ENCODE measurements around the gene MBOAT7. TPM values are rescaled to one million over a fixed set of nuclear protein-coding genes. Genes with fewer than 3 reads are reported as not detected.
"Not testable (repeated sequence)": the region's sequence is repeated elsewhere in the genome, so short reads cannot be mapped to it uniquely, and the experiment has no call there.

MBOAT7 gene
- total RNA-seq, 4 donors from 2014 or later: 5.3 to 47.8 (median 19.2) TPM

DNA sequence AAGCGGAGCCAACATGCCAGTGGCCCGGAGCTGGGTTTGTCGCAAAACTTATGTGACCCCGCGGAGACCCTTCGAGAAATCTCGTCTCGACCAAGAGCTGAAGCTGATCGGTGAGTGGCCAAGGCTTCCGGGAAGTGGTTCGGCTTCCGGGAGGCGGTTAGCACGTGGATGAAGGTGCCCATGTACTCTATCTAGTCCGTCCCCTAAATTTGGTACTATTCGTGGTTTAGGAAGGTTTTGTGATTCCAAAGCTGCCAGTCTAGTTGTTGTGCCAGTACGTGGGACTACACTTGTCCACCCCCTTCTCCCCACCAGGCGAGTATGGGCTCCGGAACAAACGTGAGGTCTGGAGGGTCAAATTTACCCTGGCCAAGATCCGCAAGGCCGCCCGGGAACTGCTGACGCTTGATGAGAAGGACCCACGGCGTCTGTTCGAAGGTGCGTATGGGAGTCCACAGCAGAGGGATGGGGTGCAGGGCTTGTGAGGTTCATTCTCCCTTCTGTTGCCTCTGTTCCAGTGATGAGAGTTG, 11.9 kb upstream of the MBOAT7 start:
- Histone ChIP-seq H3K4me3 (peak overlapping the region; percentile 82 to 84), H3K36me3 (no peaks in the 10 kb centered on the region), H3K27me3 (no peaks in the 10 kb centered on the region), H3K4me1 (peaks cover 6 to 13% of the 10 kb centered on the region in 2 donors), H3K27ac (peak overlapping the region; percentile 97 to 98), H3K9me3 (no peaks in the 10 kb centered on the region)
- TF ChIP-seq POLR2A (IDR thresholded peaks at IDR 0.05): no peak
- TF ChIP-seq, protein P1, sequence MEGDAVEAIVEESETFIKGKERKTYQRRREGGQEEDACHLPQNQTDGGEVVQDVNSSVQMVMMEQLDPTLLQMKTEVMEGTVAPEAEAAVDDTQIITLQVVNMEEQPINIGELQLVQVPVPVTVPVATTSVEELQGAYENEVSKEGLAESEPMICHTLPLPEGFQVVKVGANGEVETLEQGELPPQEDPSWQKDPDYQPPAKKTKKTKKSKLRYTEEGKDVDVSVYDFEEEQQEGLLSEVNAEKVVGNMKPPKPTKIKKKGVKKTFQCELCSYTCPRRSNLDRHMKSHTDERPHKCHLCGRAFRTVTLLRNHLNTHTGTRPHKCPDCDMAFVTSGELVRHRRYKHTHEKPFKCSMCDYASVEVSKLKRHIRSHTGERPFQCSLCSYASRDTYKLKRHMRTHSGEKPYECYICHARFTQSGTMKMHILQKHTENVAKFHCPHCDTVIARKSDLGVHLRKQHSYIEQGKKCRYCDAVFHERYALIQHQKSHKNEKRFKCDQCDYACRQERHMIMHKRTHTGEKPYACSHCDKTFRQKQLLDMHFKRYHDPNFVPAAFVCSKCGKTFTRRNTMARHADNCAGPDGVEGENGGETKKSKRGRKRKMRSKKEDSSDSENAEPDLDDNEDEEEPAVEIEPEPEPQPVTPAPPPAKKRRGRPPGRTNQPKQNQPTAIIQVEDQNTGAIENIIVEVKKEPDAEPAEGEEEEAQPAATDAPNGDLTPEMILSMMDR (IDR thresholded peaks at IDR 0.05): no peak
- no peak for DNase-seq
- intact Hi-C loops (cut with DNase I; ENCODE audit: low total_unique reads): no loop called here

DNA sequence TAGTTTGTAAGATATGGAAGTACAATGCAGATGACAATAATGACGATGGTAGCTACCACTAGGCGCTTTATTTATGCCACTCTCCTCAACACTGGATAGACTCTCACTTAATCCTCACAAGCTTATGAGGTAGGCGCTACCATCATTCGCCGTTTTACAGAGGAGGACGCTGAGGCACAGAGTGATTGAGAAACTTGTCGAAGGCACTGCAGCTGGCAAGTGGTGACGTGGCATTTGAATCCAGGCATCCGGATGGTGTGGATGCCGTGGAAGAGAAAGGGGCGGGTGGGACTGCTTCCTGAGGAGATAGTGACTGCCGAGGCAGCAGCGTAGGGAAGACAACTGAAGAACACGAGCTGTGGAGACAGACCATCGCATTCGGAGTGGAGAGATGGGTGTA, 10.0 kb upstream of the MBOAT7 start:
- Histone ChIP-seq H3K27ac (no peak overlapping the region), H3K4me3 (no peak overlapping the region), H3K4me1 (peaks cover 6 to 13% of the 10 kb centered on the region in 2 donors), H3K36me3 (no peaks in the 10 kb centered on the region), H3K9me3 (no peaks in the 10 kb centered on the region), H3K27me3 (no peaks in the 10 kb centered on the region)
- TF ChIP-seq, protein P1 (IDR thresholded peaks at IDR 0.05): no peak
- TF ChIP-seq POLR2A (IDR thresholded peaks at IDR 0.05): no peak
- intact Hi-C loops (cut with DNase I; ENCODE audit: low total_unique reads): no loop called here
- DNase-seq: no peak

DNA sequence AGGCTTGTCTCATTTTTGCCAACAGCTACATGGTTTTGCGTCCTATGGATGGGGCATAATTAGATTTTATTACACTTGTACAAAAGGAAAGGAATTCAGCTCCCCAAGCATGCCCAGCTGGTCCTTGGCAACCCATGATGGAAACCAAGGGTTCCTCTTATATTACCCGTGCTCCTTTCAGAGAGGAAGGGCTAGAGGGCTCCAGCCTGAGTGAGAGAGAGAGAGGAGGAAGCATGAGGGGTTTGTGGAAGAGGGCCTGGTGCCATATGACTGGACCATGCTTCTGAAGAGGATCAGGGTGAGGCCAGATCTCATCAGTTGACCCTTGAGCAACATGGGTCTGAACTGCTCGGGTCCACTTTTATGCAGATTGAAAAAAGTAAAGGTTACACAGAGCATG, 7.7 kb upstream of the MBOAT7 start:
- Histone ChIP-seq H3K4me3 (no peak overlapping the region), H3K36me3 (no peaks in the 10 kb centered on the region), H3K4me1 (peaks cover 2 to 14% of the 10 kb centered on the region in 2 donors), H3K27ac (no peak overlapping the region), H3K27me3 (no peaks in the 10 kb centered on the region), H3K9me3 (no peaks in the 10 kb centered on the region)
- DNase-seq: no peak
- intact Hi-C loops (cut with DNase I; ENCODE audit: low total_unique reads): no loop called here
- TF ChIP-seq, protein P1 (IDR thresholded peaks at IDR 0.05): no peak
- no peak for TF ChIP-seq POLR2A (IDR thresholded peaks at IDR 0.05)

DNA sequence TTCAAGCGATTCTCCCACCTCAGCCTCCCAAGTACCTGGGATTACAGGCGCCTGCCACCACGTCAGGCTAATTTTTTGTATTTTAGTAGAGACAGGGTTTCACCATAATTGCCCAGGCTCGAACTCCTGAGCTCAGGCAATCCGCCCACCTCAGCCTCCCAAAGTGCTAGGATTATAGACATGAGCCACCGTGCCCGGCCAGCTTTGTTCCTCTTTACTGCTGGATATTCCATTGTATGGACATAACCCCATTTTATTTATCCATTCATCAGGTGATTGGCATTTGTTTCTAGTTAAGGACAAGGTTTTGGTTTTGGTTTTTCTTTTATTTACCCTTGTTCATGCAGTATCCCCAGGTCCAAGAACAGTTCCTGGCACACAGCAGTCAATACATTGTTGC, 7.2 kb upstream of the MBOAT7 start:
- intact Hi-C loops (cut with DNase I; ENCODE audit: low total_unique reads): no loop called here
- H3K4me1 ChIP-seq: peaks cover 0 to 14% of the 10 kb centered on the region in 2 donors
- no peak for DNase-seq
- no peaks in the 10 kb centered on the region for H3K36me3 ChIP-seq
- no peaks in the 10 kb centered on the region for H3K9me3 ChIP-seq
- no peak overlapping the region for H3K4me3 ChIP-seq
- no peak overlapping the region for H3K27ac ChIP-seq
- no peak for TF ChIP-seq POLR2A (IDR thresholded peaks at IDR 0.05)
- TF ChIP-seq, protein P1 (IDR thresholded peaks at IDR 0.05): no peak
- H3K27me3 ChIP-seq: no peaks in the 10 kb centered on the region

DNA sequence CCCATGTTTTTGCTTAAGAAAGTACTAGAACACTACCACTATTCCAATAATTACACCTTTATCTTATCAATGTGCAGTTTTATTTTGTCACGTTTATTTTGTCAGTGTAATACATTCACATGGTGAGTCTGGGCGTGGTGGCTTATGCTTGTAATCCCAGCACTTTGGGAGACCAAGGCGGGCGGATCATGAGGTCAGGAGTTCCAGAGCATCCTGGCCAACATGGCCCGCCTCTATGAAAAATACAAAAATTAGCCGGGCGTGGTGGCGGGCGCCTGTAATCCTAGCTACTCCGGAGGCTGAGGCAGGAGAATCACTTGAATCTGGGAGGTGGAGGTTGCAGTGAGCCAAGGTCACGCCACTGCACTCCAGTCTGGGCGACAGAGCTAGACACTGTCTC, 5.1 kb upstream of the MBOAT7 start:
- DNase-seq, H3K9me3 ChIP-seq, H3K36me3 ChIP-seq, H3K27ac ChIP-seq, H3K4me1 ChIP-seq, H3K27me3 ChIP-seq, H3K4me3 ChIP-seq: not testable (repeated sequence)
- intact Hi-C loops (cut with DNase I; ENCODE audit: low total_unique reads): loop anchor here (5.0 kb wide), 1 partner anchor 317 kb away; no protein-coding TSS in a partner anchor

DNA sequence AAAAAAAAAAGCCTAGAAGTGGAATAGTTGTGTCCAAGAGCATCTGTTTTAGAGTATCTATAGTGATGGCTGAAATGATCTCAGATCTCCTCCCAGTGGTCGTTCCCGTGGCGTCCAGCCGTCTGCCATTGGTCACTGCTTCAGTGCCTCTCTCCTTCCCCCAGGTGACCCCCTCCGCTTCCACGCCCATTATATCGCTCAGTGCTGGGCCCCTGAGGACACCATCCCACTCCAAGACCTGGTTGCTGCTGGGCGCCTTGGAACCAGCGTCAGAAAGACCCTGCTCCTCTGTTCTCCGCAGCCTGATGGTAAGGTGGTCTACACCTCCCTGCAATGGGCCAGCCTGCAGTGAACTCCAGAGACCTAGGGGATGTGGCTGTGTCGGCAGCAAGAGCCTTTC, 3.6 kb upstream of the MBOAT7 start:
- Histone ChIP-seq H3K4me1 (peaks cover 0 to 16% of the 10 kb centered on the region in 2 donors), H3K27ac (no peak overlapping the region), H3K27me3 (no peaks in the 10 kb centered on the region), H3K4me3 (no peak overlapping the region), H3K9me3 (no peaks in the 10 kb centered on the region), H3K36me3 (no peaks in the 10 kb centered on the region)
- DNase-seq: no peak
- intact Hi-C loops (cut with DNase I; ENCODE audit: low total_unique reads): loop anchor here (5.0 kb wide), 1 partner anchor 316 kb away; no protein-coding TSS in a partner anchor
- no peak for TF ChIP-seq POLR2A (IDR thresholded peaks at IDR 0.05)
- TF ChIP-seq, protein P1 (IDR thresholded peaks at IDR 0.05): no peak
